ENCODE measurements around the gene RAPGEF3. TPM values are rescaled to one million over a fixed set of nuclear protein-coding genes. Genes with fewer than 3 reads are reported as not detected.

The RAPGEF3 gene
- total and polyA plus RNA-seq, 9 of the 15 experiments (the other 6 are each of a cell fraction or from before 2014, with no cell fraction given): 0.03 to 0.78 (median 0.37) TPM; not detected in 1

- Histone ChIP-seq H4K20me1 (replicated peaks; ENCODE audit: control insufficient read depth, insufficient read depth, low read length) (0 out of 2 replicates have a peak, but pooled peaks cover 6% of the 10 kb centered on the region), H3K9me3 (replicated peaks; ENCODE audit: control insufficient read depth, insufficient read depth, low read depth, low read length) (no peaks in the 10 kb centered on the region), H3K9me1 (ENCODE audit: control insufficient read depth, insufficient read depth, low read length) (no peaks in the 10 kb centered on the region), H3K4me1 (replicated peaks in 1 of 2; ENCODE audit: control insufficient read depth in 2 of 2, insufficient read depth in 2 of 2, low read length in 2 of 2) (peaks cover 0 to 13% of the 10 kb centered on the region in 2 experiments; a peak in 2 of 5 replicates), H3K27me3 (ENCODE audit: control insufficient read depth in 2 of 2, insufficient read depth in 2 of 2, low read length in 2 of 2) (no peaks in the 10 kb centered on the region), H3K4me3 (no peak overlapping the region), H3K9ac (ENCODE audit: insufficient read depth in 1 of 2, low read depth in 2 of 2, low read length in 2 of 2) (peak overlapping the region in 1 of 2 experiments; percentile 57; a peak in 2 of 4 replicates), H3K4me2 (ENCODE audit: insufficient read depth, low read length) (no peak overlapping the region), H2AFZ (ENCODE audit: low read depth, low read length) (no peak overlapping the region), H3K79me2 (ENCODE audit: control insufficient read depth, insufficient read depth, low read length) (no peaks in the 10 kb centered on the region; the same call in 2 of the 3 replicates), H3K36me3 (ENCODE audit: control insufficient read depth, insufficient read depth, low read length) (peaks cover 100% of the 10 kb centered on the region; the same call in 2 of the 3 replicates), H3K27ac (ENCODE audit: extremely low read depth, low read depth, low read length) (no peak overlapping the region)
- 83% methylated on average over 13 of the region's 22 CpGs for WGBS (ENCODE audit: insufficient coverage, low coverage, missing lambda C conversion rate)
- intact Hi-C loops (cut with micrococcal nuclease): no loop called here
- in situ Hi-C loops (cut with MboI): loop anchor here (5.0 kb wide), 1 partner anchor 47 kb away; no protein-coding TSS in a partner anchor
- CTCF ChIA-PET (ENCODE audit: low intra/inter-chr PET ratio): no interaction called here
- DNase-seq (ENCODE audit: extremely low read depth in 1 of 4, low spot score in 3 of 4): no peak
- POLR2A ChIA-PET: interaction anchor here (0.6 to 5.5 kb wide), 10 partner anchors 9 to 386 kb away, joined by 3 to 38 read pairs (median 4); no protein-coding TSS in a partner anchor
- ATAC-seq: no peak
- no TSS peak for BruUV-seq (replicated peaks)
- no peak for FAIRE-seq
- TF ChIP-seq BCOR (IDR thresholded peaks at IDR 0.05) (no peak), BDP1 (IDR thresholded peaks at IDR 0.05; ENCODE audit: insufficient read depth, insufficient read length) (no peak), RBM22 (IDR thresholded peaks at IDR 0.05; ENCODE audit: low read depth, low read length, poor library complexity, severe bottlenecking) (peak; percentile 62), NCOA1 (IDR thresholded peaks at IDR 0.05; ENCODE audit: low read depth) (no peak), PRDM10 (IDR thresholded peaks at IDR 0.05; ENCODE audit: partially characterized antibody) (no peak), ZBTB33 (CRISPR knock-in tag; IDR thresholded peaks at IDR 0.05) (peak; percentile 90), ATF6 (CRISPR knock-in tag; IDR thresholded peaks at IDR 0.05) (no peak), POLR2G (IDR thresholded peaks at IDR 0.05; ENCODE audit: low read depth, low read length) (peak; percentile 59), RBFOX2 (IDR thresholded peaks at IDR 0.05; ENCODE audit: low read depth, low read length) (0 out of 2 replicates have a peak, but pooled peaks have one; percentile 10), CEBPB (tag; IDR thresholded peaks at IDR 0.05) (no peak), CHCHD3 (CRISPR knock-in tag; IDR thresholded peaks at IDR 0.05) (no peak), POLR2A (conservative IDR thresholded peaks at IDR 0.05) (0 out of 2 replicates have a peak, but pooled peaks have one; percentile 21)
Measured at GRCh38 chr12:47789712-47790489, 31.2 kb upstream of the RAPGEF3 start.
